Neural progenitor cell (in vitro differentiated cells): Measurements from ENCODE around the gene LIMA1. TPM values are rescaled to one million over a fixed set of nuclear protein-coding genes. Genes with fewer than 3 reads are reported as not detected.

Experiments
- DNase-seq: peaks from one replicate; pipeline ENCODE4 v3.0.0-alpha.2; 2016; ENCODE audit warnings: low spot score
- H2AFZ ChIP-seq: fragments of 200-600 bp; sonication (generic); replicated peaks from 2 replicates; pipeline ENCODE4 v1.6.1; 2016; ENCODE audit warnings: antibody characterized with exemption
- H3F3A ChIP-seq: fragments of 200-600 bp; sonication (generic); 2 replicates; pipeline ENCODE4 v1.6.1; 2016; ENCODE audit warnings: antibody characterized with exemption, low read depth
- H3K27ac ChIP-seq: fragments of 200-600 bp; sonication (generic); 2 replicates; pipeline ENCODE4 v1.5.1; 2016; ENCODE audit warnings: mild to moderate bottlenecking
- H3K27me3 ChIP-seq: fragments of 200-600 bp; sonication (generic); 2 replicates; pipeline ENCODE4 v1.6.1; 2016; ENCODE audit warnings: mild to moderate bottlenecking, moderate library complexity
- H3K36me3 ChIP-seq: fragments of 200-600 bp; sonication (generic); 2 replicates; pipeline ENCODE4 v1.5.1; 2016
- H3K4me1 ChIP-seq: fragments of 200-600 bp; sonication (generic); 2 replicates; pipeline ENCODE4 v1.6.1; 2016; ENCODE audit warnings: mixed run types
- H3K4me2 ChIP-seq: fragments of 200-600 bp; sonication (generic); 2 replicates; pipeline ENCODE4 v1.6.1; 2016
- H3K4me3 ChIP-seq: fragments of 200-600 bp; sonication (generic); 2 replicates; pipeline ENCODE4 v1.5.1; 2016
- H3K79me2 ChIP-seq: fragments of 200-600 bp; sonication (generic); 2 replicates; pipeline ENCODE4 v1.6.1; 2016; ENCODE audit warnings: low read depth
- H3K9ac ChIP-seq: fragments of 200-600 bp; sonication (generic); 2 replicates; pipeline ENCODE4 v1.6.1; 2016
- H3K9me3 ChIP-seq: fragments of 200-600 bp; sonication (generic); 2 replicates; pipeline ENCODE4 v1.5.1; 2016; ENCODE audit warnings: low read depth
- H4K20me1 ChIP-seq: fragments of 200-600 bp; sonication (generic); 2 replicates; pipeline ENCODE4 v1.6.1; 2016; ENCODE audit warnings: low read depth
- H3K27ac Mint-ChIP-seq: 3 replicates; pipeline ENCODE4 v1.8.0; 2021; ENCODE audit warnings: mixed read lengths
- H3K27me3 Mint-ChIP-seq: 2 replicates; pipeline ENCODE4 v1.8.0; 2022; ENCODE audit warnings: low read depth, mild to moderate bottlenecking, inconsistent platforms, moderate library complexity, mixed read lengths; ENCODE audit not compliant: insufficient read depth
- H3K36me3 Mint-ChIP-seq: 3 replicates; pipeline ENCODE4 v1.8.0; 2021; ENCODE audit warnings: mixed read lengths
- H3K4me1 Mint-ChIP-seq: 3 replicates; pipeline ENCODE4 v1.8.0; 2021; ENCODE audit warnings: mixed read lengths
- H3K4me3 Mint-ChIP-seq: 3 replicates; pipeline ENCODE4 v1.8.0; 2021; ENCODE audit warnings: mild to moderate bottlenecking, moderate library complexity, mixed read lengths
- H3K9me3 Mint-ChIP-seq: 3 replicates; pipeline ENCODE4 v1.8.0; 2020; ENCODE audit warnings: mixed read lengths
- EZH2 ChIP-seq: fragments of 200-600 bp; sonication (generic); IDR thresholded peaks from 2 replicates; pipeline ENCODE4 v1.6.1; 2017; ENCODE audit warnings: antibody characterized with exemption, mild to moderate bottlenecking, moderate library complexity
- EZH2phosphoT487 ChIP-seq: fragments of 200-600 bp; sonication (generic); IDR thresholded peaks from 2 replicates; pipeline ENCODE4 v1.6.1; 2017; ENCODE audit warnings: antibody characterized with exemption
- total RNA-seq: library from RNA; depleted of rRNA; stranded (reverse); fragments of >200 nt; gene quantifications from 2 replicates; pipeline ENCODE4 v1.2.3, GENCODE V29; 2015; ENCODE audit warnings: low replicate concordance
- TF ChIP-seq, protein P1 (sequence below): fragments of 200-600 bp; sonication (generic); IDR thresholded peaks from 2 replicates; pipeline ENCODE4 v1.5.1; 2017; ENCODE audit warnings: antibody characterized with exemption, mild to moderate bottlenecking

The LIMA1 gene
- total RNA-seq, 1 donor from 2014 or later: 25.0 TPM

GRCh38 chr12:50186681-50187080 lies 96.6 kb downstream of the LIMA1 start:
- Histone ChIP-seq H3K9ac (no peak overlapping the region), H3K9me3 (no peaks in the 10 kb centered on the region), H3K27me3 (no peaks in the 10 kb centered on the region), H3K4me1 (peaks cover 8% of the 10 kb centered on the region), H4K20me1 (no peaks in the 10 kb centered on the region), H3K27ac (no peak overlapping the region), H3K4me2 (no peak overlapping the region), H3F3A (peaks cover 3% of the 10 kb centered on the region), H3K79me2 (no peaks in the 10 kb centered on the region), H3K4me3 (no peak overlapping the region), H3K36me3 (no peaks in the 10 kb centered on the region), H2AFZ (no peak overlapping the region)
- no peak overlapping the region for H3K4me3 Mint-ChIP-seq
- peaks cover 5% of the 10 kb centered on the region for H3K4me1 Mint-ChIP-seq
- H3K9me3 Mint-ChIP-seq: no peaks in the 10 kb centered on the region
- DNase-seq: no peak
- peaks cover 4% of the 10 kb centered on the region for H3K27me3 Mint-ChIP-seq
- H3K27ac Mint-ChIP-seq: no peak overlapping the region
- H3K36me3 Mint-ChIP-seq: no peaks in the 10 kb centered on the region
- TF ChIP-seq EZH2: no peak
- TF ChIP-seq, protein P1, sequence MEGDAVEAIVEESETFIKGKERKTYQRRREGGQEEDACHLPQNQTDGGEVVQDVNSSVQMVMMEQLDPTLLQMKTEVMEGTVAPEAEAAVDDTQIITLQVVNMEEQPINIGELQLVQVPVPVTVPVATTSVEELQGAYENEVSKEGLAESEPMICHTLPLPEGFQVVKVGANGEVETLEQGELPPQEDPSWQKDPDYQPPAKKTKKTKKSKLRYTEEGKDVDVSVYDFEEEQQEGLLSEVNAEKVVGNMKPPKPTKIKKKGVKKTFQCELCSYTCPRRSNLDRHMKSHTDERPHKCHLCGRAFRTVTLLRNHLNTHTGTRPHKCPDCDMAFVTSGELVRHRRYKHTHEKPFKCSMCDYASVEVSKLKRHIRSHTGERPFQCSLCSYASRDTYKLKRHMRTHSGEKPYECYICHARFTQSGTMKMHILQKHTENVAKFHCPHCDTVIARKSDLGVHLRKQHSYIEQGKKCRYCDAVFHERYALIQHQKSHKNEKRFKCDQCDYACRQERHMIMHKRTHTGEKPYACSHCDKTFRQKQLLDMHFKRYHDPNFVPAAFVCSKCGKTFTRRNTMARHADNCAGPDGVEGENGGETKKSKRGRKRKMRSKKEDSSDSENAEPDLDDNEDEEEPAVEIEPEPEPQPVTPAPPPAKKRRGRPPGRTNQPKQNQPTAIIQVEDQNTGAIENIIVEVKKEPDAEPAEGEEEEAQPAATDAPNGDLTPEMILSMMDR: no peak
- no peak for TF ChIP-seq EZH2phosphoT487

- Histone ChIP-seq H4K20me1 (no peaks in the 10 kb centered on the region), H3K27ac (no peak overlapping the region), H3K27me3 (no peaks in the 10 kb centered on the region), H3K36me3 (no peaks in the 10 kb centered on the region), H3K4me3 (no peak overlapping the region), H3K9ac (no peak overlapping the region), H3K79me2 (no peaks in the 10 kb centered on the region), H3K4me1 (peaks cover 8% of the 10 kb centered on the region), H3F3A (peaks cover 3% of the 10 kb centered on the region), H3K9me3 (no peaks in the 10 kb centered on the region), H2AFZ (no peak overlapping the region), H3K4me2 (no peak overlapping the region)
- Mint-ChIP-seq H3K36me3 (peaks cover 3% of the 10 kb centered on the region), H3K27me3 (peaks cover 4% of the 10 kb centered on the region), H3K4me3 (no peak overlapping the region), H3K9me3 (no peaks in the 10 kb centered on the region), H3K27ac (no peak overlapping the region), H3K4me1 (peaks cover 5% of the 10 kb centered on the region)
- no peak for DNase-seq
- TF ChIP-seq EZH2phosphoT487: no peak
- no peak for TF ChIP-seq EZH2
- TF ChIP-seq, protein P1: no peak
Measured at GRCh38 chr12:50185970-50186663, 97.2 kb downstream of the LIMA1 start.

DNA sequence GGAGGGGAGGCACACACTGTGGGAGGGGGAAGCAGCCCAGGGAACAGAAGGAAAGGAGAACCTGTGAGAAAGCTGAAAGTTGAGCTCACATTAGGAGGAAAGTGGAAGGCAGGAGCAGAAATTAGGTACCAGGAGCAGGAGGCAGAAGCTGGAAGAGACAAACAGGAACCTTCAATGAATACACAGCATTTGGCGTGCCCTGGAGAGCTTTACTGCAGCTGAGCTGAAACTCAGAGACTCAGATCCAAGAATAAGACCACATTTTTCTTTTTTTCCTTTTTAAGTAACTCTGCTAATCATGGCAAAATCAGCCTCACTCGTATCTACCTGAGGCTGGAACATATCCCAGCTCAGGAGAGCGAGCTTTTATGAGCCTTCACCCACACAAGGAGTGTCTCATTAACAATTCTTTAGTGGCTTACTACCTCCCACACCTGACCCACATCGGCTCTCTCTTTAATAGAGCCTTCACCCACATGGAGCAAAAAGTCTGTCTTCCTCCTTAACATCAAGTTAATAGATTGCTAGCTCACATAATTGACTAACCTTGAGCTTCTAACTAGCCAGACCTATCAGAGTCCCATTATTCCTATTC lies 97.9 kb downstream of the LIMA1 start:
- TF ChIP-seq EZH2 (no peak), EZH2phosphoT487 (no peak)
- TF ChIP-seq, protein P1: no peak
- H3K4me1 ChIP-seq: peaks cover 8% of the 10 kb centered on the region
- no peak overlapping the region for H3K4me3 ChIP-seq
- no peak overlapping the region for H3K27ac ChIP-seq
- H3K9me3 ChIP-seq: no peaks in the 10 kb centered on the region
- DNase-seq: no peak
- peaks cover 2% of the 10 kb centered on the region for H3K36me3 ChIP-seq
- Mint-ChIP-seq H3K4me1 (peaks cover 5% of the 10 kb centered on the region), H3K27me3 (peaks cover 4% of the 10 kb centered on the region), H3K4me3 (no peak overlapping the region), H3K9me3 (no peaks in the 10 kb centered on the region), H3K27ac (no peak overlapping the region), H3K36me3 (peaks cover 4% of the 10 kb centered on the region)
- no peak overlapping the region for H3K4me2 ChIP-seq
- H4K20me1 ChIP-seq: no peaks in the 10 kb centered on the region
- no peaks in the 10 kb centered on the region for H3K79me2 ChIP-seq
- no peak overlapping the region for H3K9ac ChIP-seq
- peaks cover 3% of the 10 kb centered on the region for H3F3A ChIP-seq
- H3K27me3 ChIP-seq: no peaks in the 10 kb centered on the region
- H2AFZ ChIP-seq: no peak overlapping the region
